Prostate gland (tissue), 2 donors: ENCODE data around the gene RFPL1.

Experiments used
- CTCF ChIP-seq, 4 experiments: fragments of 200-600 bp in 2 of 4; fragments of 450-650 bp in 2 of 4; sonication (generic) in 2 of 4; IDR thresholded peaks; 1 replicate in 3 of 4; 2 replicates in 1 of 4; pipeline ENCODE4 v1.5.1; 2016 to 2019; ENCODE audit warnings: antibody characterized with exemption in 4 of 4, mild to moderate bottlenecking in 2 of 4, moderate library complexity in 2 of 4
- POLR2A ChIP-seq: fragments of 450-650 bp; IDR thresholded peaks from one replicate; pipeline ENCODE4 v1.6.1; 2016; ENCODE audit warnings: antibody characterized with exemption, mild to moderate bottlenecking
- POLR2AphosphoS5 ChIP-seq: sonication (generic); formaldehyde crosslinking; IDR thresholded peaks from one replicate; pipeline ENCODE4 v1.6.1; 2017; ENCODE audit warnings: antibody characterized with exemption

GRCh38 chr22:29390270-29390669, 48.1 kb upstream of the RFPL1 start:
- TF ChIP-seq CTCF (IDR thresholded peaks at IDR 0.05) (no peak), POLR2A (no peak), POLR2AphosphoS5 (no peak)
